Esophagus squamous epithelium (tissue), 4 donors: Measurements from ENCODE around the gene PDE4C.

Source experiments
- POLR2A ChIP-seq, 4 donors: fragments of 450-650 bp; IDR thresholded peaks; one replicate each; pipeline ENCODE4 v1.6.1; 2017; ENCODE audit warnings: antibody characterized with exemption in 4 of 4, mild to moderate bottlenecking in 4 of 4, moderate library complexity in 3 of 4
- TF ChIP-seq, protein P1 (sequence below), 6 experiments: fragments of 450-650 bp in 4 of 6; fragments of 200-600 bp in 2 of 6; sonication (generic) in 2 of 6; IDR thresholded peaks; one replicate each; pipeline ENCODE4 v1.5.1; 2016 to 2019; ENCODE audit warnings: antibody characterized with exemption in 6 of 6, mild to moderate bottlenecking in 4 of 6, moderate library complexity in 4 of 6

GRCh38 chr19:18257503-18258470, 31.5 kb upstream of the PDE4C start:
- no peak for TF ChIP-seq POLR2A (IDR thresholded peaks at IDR 0.05)
- TF ChIP-seq, protein P1, sequence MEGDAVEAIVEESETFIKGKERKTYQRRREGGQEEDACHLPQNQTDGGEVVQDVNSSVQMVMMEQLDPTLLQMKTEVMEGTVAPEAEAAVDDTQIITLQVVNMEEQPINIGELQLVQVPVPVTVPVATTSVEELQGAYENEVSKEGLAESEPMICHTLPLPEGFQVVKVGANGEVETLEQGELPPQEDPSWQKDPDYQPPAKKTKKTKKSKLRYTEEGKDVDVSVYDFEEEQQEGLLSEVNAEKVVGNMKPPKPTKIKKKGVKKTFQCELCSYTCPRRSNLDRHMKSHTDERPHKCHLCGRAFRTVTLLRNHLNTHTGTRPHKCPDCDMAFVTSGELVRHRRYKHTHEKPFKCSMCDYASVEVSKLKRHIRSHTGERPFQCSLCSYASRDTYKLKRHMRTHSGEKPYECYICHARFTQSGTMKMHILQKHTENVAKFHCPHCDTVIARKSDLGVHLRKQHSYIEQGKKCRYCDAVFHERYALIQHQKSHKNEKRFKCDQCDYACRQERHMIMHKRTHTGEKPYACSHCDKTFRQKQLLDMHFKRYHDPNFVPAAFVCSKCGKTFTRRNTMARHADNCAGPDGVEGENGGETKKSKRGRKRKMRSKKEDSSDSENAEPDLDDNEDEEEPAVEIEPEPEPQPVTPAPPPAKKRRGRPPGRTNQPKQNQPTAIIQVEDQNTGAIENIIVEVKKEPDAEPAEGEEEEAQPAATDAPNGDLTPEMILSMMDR (IDR thresholded peaks at IDR 0.05), result no peak
